ENCODE results near the gene FAM25G.
A peak's percentile ranks its signal among the peaks of the same experiment; 100 is the strongest.
"Not testable (repeated sequence)": the region's sequence is repeated elsewhere in the genome, so short reads cannot be mapped to it uniquely, and the experiment has no call there.

FAM25G gene

GRCh38 chr10:47462577-47463358 is 28.7 kb downstream of the FAM25G start:
- not testable (repeated sequence) for DNase-seq

GRCh38 chr10:47461261-47461687 is 30.2 kb downstream of the FAM25G start:
- DNase-seq: peak in 1 of 2 experiments; percentile 3

- DNase-seq: no peak
Measured at GRCh38 chr10:47458466-47459154, 32.9 kb downstream of the FAM25G start.

- no peak for DNase-seq
Measured at GRCh38 chr10:47457826-47458225, 33.7 kb downstream of the FAM25G start.

- DNase-seq: no peak
Measured at GRCh38 chr10:47457528-47457820, 34.0 kb downstream of the FAM25G start.

- no peak for DNase-seq
Measured at GRCh38 chr10:47456794-47457527, 34.5 kb downstream of the FAM25G start.

- DNase-seq: no peak
Measured at GRCh38 chr10:47456079-47456785, 35.3 kb downstream of the FAM25G start.

- not testable (repeated sequence) for DNase-seq
Measured at GRCh38 chr10:47455350-47456078, 36.0 kb downstream of the FAM25G start.

- no peak for DNase-seq
Measured at GRCh38 chr10:47454780-47455058, 36.8 kb downstream of the FAM25G start.

GRCh38 chr10:47454008-47454779 is 37.3 kb downstream of the FAM25G start:
- DNase-seq: no peak

GRCh38 chr10:47453141-47454007 is 38.1 kb downstream of the FAM25G start:
- DNase-seq: no peak

GRCh38 chr10:47452495-47453140 is 38.9 kb downstream of the FAM25G start:
- no peak for DNase-seq

- DNase-seq: no peak
Measured at GRCh38 chr10:47451998-47452494, 39.5 kb downstream of the FAM25G start.

- DNase-seq: no peak
Measured at GRCh38 chr10:47451273-47451997, 40.1 kb downstream of the FAM25G start.

GRCh38 chr10:47450442-47450841 is 41.1 kb downstream of the FAM25G start:
- DNase-seq: no peak

- no peak for DNase-seq
Measured at GRCh38 chr10:47449979-47450378, 41.5 kb downstream of the FAM25G start.

GRCh38 chr10:47449102-47449978 is 42.2 kb downstream of the FAM25G start:
- no peak for DNase-seq

GRCh38 chr10:47447705-47448104 is 43.8 kb downstream of the FAM25G start:
- DNase-seq: no peak
